ENCODE results near the gene ERCC1. TPM values are rescaled to one million over a fixed set of nuclear protein-coding genes. Genes with fewer than 3 reads are reported as not detected.

ERCC1 gene
- total RNA-seq, 1 donor from 2014 or later = 65.0 TPM

GRCh38 chr19:45368737-45369340 is 54.9 kb downstream of the ERCC1 start:
- TF ChIP-seq CTCF (IDR thresholded peaks at IDR 0.05; ENCODE audit: insufficient read depth, low read length, severe bottlenecking) = no peak
- FAIRE-seq = no peak
- Histone ChIP-seq H3K4me3 (ENCODE audit: low read depth, low read length) (no peak overlapping the region), H3K36me3 (ENCODE audit: control insufficient read depth, insufficient read depth, low read length) (peaks cover 5% of the 10 kb centered on the region), H3K27me3 (ENCODE audit: control insufficient read depth, insufficient read depth, low read length) (no peaks in the 10 kb centered on the region)
- no peak for DNase-seq (ENCODE audit: low read depth)

- Histone ChIP-seq H3K4me3 (ENCODE audit: low read depth, low read length) (no peak overlapping the region), H3K27me3 (ENCODE audit: control insufficient read depth, insufficient read depth, low read length) (no peaks in the 10 kb centered on the region), H3K36me3 (ENCODE audit: control insufficient read depth, insufficient read depth, low read length) (peaks cover 6% of the 10 kb centered on the region)
- no peak for DNase-seq (ENCODE audit: low read depth)
- FAIRE-seq = no peak
- TF ChIP-seq CTCF (IDR thresholded peaks at IDR 0.05; ENCODE audit: insufficient read depth, low read length, severe bottlenecking) = no peak
Observed at GRCh38 chr19:45368127-45368526, 55.6 kb downstream of the ERCC1 start.

GRCh38 chr19:45364696-45365095 is 59.0 kb downstream of the ERCC1 start:
- FAIRE-seq (no peak), DNase-seq (ENCODE audit: low read depth) (no peak)
- Histone ChIP-seq H3K36me3 (ENCODE audit: control insufficient read depth, insufficient read depth, low read length) (peaks cover 14% of the 10 kb centered on the region), H3K4me3 (ENCODE audit: low read depth, low read length) (no peak overlapping the region), H3K27me3 (ENCODE audit: control insufficient read depth, insufficient read depth, low read length) (no peaks in the 10 kb centered on the region)
- no peak for TF ChIP-seq CTCF (IDR thresholded peaks at IDR 0.05; ENCODE audit: insufficient read depth, low read length, severe bottlenecking)

GRCh38 chr19:45363861-45364459 is 59.8 kb downstream of the ERCC1 start:
- no peak for DNase-seq (ENCODE audit: low read depth)
- Histone ChIP-seq H3K4me3 (ENCODE audit: low read depth, low read length) (no peak overlapping the region), H3K36me3 (ENCODE audit: control insufficient read depth, insufficient read depth, low read length) (peaks cover 16% of the 10 kb centered on the region), H3K27me3 (ENCODE audit: control insufficient read depth, insufficient read depth, low read length) (no peaks in the 10 kb centered on the region)
- TF ChIP-seq CTCF (IDR thresholded peaks at IDR 0.05; ENCODE audit: insufficient read depth, low read length, severe bottlenecking) = no peak
- no peak for FAIRE-seq

- H3K4me3 ChIP-seq (ENCODE audit: low read depth, low read length) = no peak overlapping the region
- DNase-seq (ENCODE audit: low read depth) (no peak), FAIRE-seq (no peak)
- H3K36me3 ChIP-seq (ENCODE audit: control insufficient read depth, insufficient read depth, low read length) = peaks cover 14% of the 10 kb centered on the region
- no peaks in the 10 kb centered on the region for H3K27me3 ChIP-seq (ENCODE audit: control insufficient read depth, insufficient read depth, low read length)
- TF ChIP-seq CTCF (IDR thresholded peaks at IDR 0.05; ENCODE audit: insufficient read depth, low read length, severe bottlenecking) = no peak
Observed at GRCh38 chr19:45362291-45362690, 61.4 kb downstream of the ERCC1 start.

- peaks cover 16% of the 10 kb centered on the region for H3K36me3 ChIP-seq (ENCODE audit: control insufficient read depth, insufficient read depth, low read length)
- H3K27me3 ChIP-seq (ENCODE audit: control insufficient read depth, insufficient read depth, low read length) = no peaks in the 10 kb centered on the region
- no peak overlapping the region for H3K4me3 ChIP-seq (ENCODE audit: low read depth, low read length)
- DNase-seq (ENCODE audit: low read depth) (no peak), FAIRE-seq (no peak)
- no peak for TF ChIP-seq CTCF (IDR thresholded peaks at IDR 0.05; ENCODE audit: insufficient read depth, low read length, severe bottlenecking)
Observed at GRCh38 chr19:45361608-45362007, 62.1 kb downstream of the ERCC1 start.

Measured in bronchial epithelial cell (primary cell).